Panc1 (cell line): ENCODE results near the gene CAMK4.

Source experiments
- CTCF ChIP-seq: fragments of 450-650 bp; IDR thresholded peaks from 2 replicates; pipeline ENCODE4 v1.5.1; 2017; ENCODE audit warnings: mild to moderate bottlenecking
- POLR2AphosphoS5 ChIP-seq: IDR thresholded peaks from 2 replicates; pipeline ENCODE4 v1.6.1; 2012; ENCODE audit warnings: mild to moderate bottlenecking, low read depth, low read length, moderate library complexity
- REST ChIP-seq, 2 experiments: IDR thresholded peaks; 2 replicates each; pipeline ENCODE4 v1.6.1; 2011 to 2012; ENCODE audit warnings: low read depth in 2 of 2, control low read depth in 1 of 2, low read length in 1 of 2, mild to moderate bottlenecking in 1 of 2, moderate library complexity in 1 of 2; ENCODE audit not compliant: insufficient read depth in 1 of 2
- SIN3A ChIP-seq: IDR thresholded peaks from 2 replicates; pipeline ENCODE4 v1.6.1; 2012; ENCODE audit warnings: low read depth, mild to moderate bottlenecking, low read length, moderate library complexity, borderline replicate concordance; ENCODE audit not compliant: insufficient read depth

GRCh38 chr5:111353035-111353434 lies 128.9 kb downstream of the CAMK4 start:
- TF ChIP-seq CTCF (no peak), POLR2AphosphoS5 (no peak), REST (IDR thresholded peaks at IDR 0.05; ENCODE audit: insufficient read depth in 1 of 2, low read depth in 2 of 2, low read length in 1 of 2) (no peak), SIN3A (no peak)
